GM04504 (cell line): ENCODE data around the gene TUBA8.
"Not testable (repeated sequence)": the region's sequence is repeated elsewhere in the genome, so short reads cannot be mapped to it uniquely, and the experiment has no call there.

Source experiments
- DNase-seq: peaks from one replicate; pipeline ENCODE4 v3.0.0-alpha.2; 2012; ENCODE audit warnings: low read depth

Gene TUBA8

GRCh38 chr22:18173441-18173840, 62.8 kb downstream of the TUBA8 start:
- DNase-seq: not testable (repeated sequence)
